Suprapubic skin (tissue), 4 donors: ENCODE data around the gene ZNF423. TPM values are rescaled to one million over a fixed set of nuclear protein-coding genes. Genes with fewer than 3 reads are reported as not detected.

Source experiments
- DNase-seq, 2 donors: peaks; one replicate each; pipeline ENCODE4 v3.0.0-alpha.2; 2019; ENCODE audit warnings: low spot score in 2 of 2
- H3K27ac ChIP-seq: fragments of 200-600 bp; sonication (generic); one replicate; pipeline ENCODE4 v1.5.1; 2019
- H3K27me3 ChIP-seq: fragments of 200-600 bp; sonication (generic); one replicate; pipeline ENCODE4 v1.5.1; 2019
- H3K36me3 ChIP-seq: fragments of 200-600 bp; sonication (generic); one replicate; pipeline ENCODE4 v1.5.1; 2019
- H3K4me1 ChIP-seq: fragments of 200-600 bp; sonication (generic); one replicate; pipeline ENCODE4 v1.5.1; 2019
- H3K4me3 ChIP-seq: fragments of 200-600 bp; sonication (generic); one replicate; pipeline ENCODE4 v1.5.1; 2019; ENCODE audit warnings: mild to moderate bottlenecking
- H3K9me3 ChIP-seq: fragments of 200-600 bp; sonication (generic); one replicate; pipeline ENCODE4 v1.5.1; 2019
- CTCF ChIP-seq, 2 donors: fragments of 200-600 bp in 1 of 2; fragments of 450-650 bp in 1 of 2; sonication (generic) in 1 of 2; IDR thresholded peaks; one replicate each; pipeline ENCODE4 v1.5.1; 2016 to 2019; ENCODE audit warnings: antibody characterized with exemption in 2 of 2, mild to moderate bottlenecking in 1 of 2, moderate library complexity in 1 of 2
- EP300 ChIP-seq: sonication (generic); formaldehyde crosslinking; IDR thresholded peaks from one replicate; pipeline ENCODE4 v1.6.1; 2017; ENCODE audit warnings: antibody characterized with exemption
- POLR2A ChIP-seq, 2 donors: fragments of 450-650 bp; IDR thresholded peaks; one replicate each; pipeline ENCODE4 v1.6.1; 2017; ENCODE audit warnings: antibody characterized with exemption in 2 of 2, mild to moderate bottlenecking in 2 of 2, moderate library complexity in 2 of 2
- POLR2AphosphoS5 ChIP-seq, 3 donors: sonication (generic); formaldehyde crosslinking; IDR thresholded peaks; one replicate each; pipeline ENCODE4 v1.6.1; 2017; ENCODE audit warnings: antibody characterized with exemption in 3 of 3
- WGBS: methylation state at CpG from one replicate; pipeline ENCODE4 v1.1.5; 2018; 5-methylcytosine and 5-hydroxymethylcytosine counted together
- total RNA-seq, 4 donors: library from RNA; depleted of rRNA; stranded (reverse); fragments of >200 nt; gene quantifications; one replicate each; pipeline ENCODE4 v1.1.0, GENCODE V29; 2016

ZNF423 gene
- total RNA-seq, 4 donors from 2014 or later, result 1.3 to 5.3 (median 1.9) TPM

- DNase-seq, result no peak
- Histone ChIP-seq H3K4me3 (no peak overlapping the region), H3K36me3 (peaks cover 10% of the 10 kb centered on the region), H3K4me1 (no peaks in the 10 kb centered on the region), H3K27ac (no peak overlapping the region), H3K9me3 (no peaks in the 10 kb centered on the region), H3K27me3 (no peaks in the 10 kb centered on the region)
- WGBS, result 49% methylated on average over 4 of the region's 5 CpGs
- TF ChIP-seq POLR2A (IDR thresholded peaks at IDR 0.05) (no peak), EP300 (no peak), CTCF (IDR thresholded peaks at IDR 0.05) (no peak), POLR2AphosphoS5 (IDR thresholded peaks at IDR 0.05) (no peak)
Observed at GRCh38 chr16:49631187-49632041, 224.5 kb downstream of the ZNF423 start.

GRCh38 chr16:49630783-49631182 lies 225.1 kb downstream of the ZNF423 start:
- no peak for TF ChIP-seq POLR2AphosphoS5 (IDR thresholded peaks at IDR 0.05)
- TF ChIP-seq CTCF (IDR thresholded peaks at IDR 0.05), result no peak
- no peak for TF ChIP-seq POLR2A (IDR thresholded peaks at IDR 0.05)
- TF ChIP-seq EP300, result no peak
- 94% methylated on average over 4 of the region's 4 CpGs for WGBS

GRCh38 chr16:49629851-49630250 lies 226.1 kb downstream of the ZNF423 start:
- Histone ChIP-seq H3K27ac (no peak overlapping the region), H3K27me3 (no peaks in the 10 kb centered on the region), H3K4me3 (no peak overlapping the region), H3K9me3 (no peaks in the 10 kb centered on the region), H3K4me1 (no peaks in the 10 kb centered on the region), H3K36me3 (no peaks in the 10 kb centered on the region)
- TF ChIP-seq EP300, result no peak
- TF ChIP-seq POLR2AphosphoS5 (IDR thresholded peaks at IDR 0.05), result no peak
- no peak for TF ChIP-seq POLR2A (IDR thresholded peaks at IDR 0.05)
- TF ChIP-seq CTCF (IDR thresholded peaks at IDR 0.05), result no peak
- WGBS, result 95% methylated on average over 7 of the region's 7 CpGs
- DNase-seq, result no peak

More at GRCh38 chr16:49630783-49631182, 225.1 kb downstream of the ZNF423 start:
- H3K36me3 ChIP-seq, result peaks cover 5% of the 10 kb centered on the region
- H3K4me1 ChIP-seq, result no peaks in the 10 kb centered on the region
- no peaks in the 10 kb centered on the region for H3K27me3 ChIP-seq
- DNase-seq, result no peak
- H3K4me3 ChIP-seq, result no peak overlapping the region
- no peak overlapping the region for H3K27ac ChIP-seq
- H3K9me3 ChIP-seq, result no peaks in the 10 kb centered on the region

- no peak overlapping the region for H3K4me3 ChIP-seq
- WGBS, result 93% methylated on average over 3 of the region's 3 CpGs
- DNase-seq, result no peak
Observed at GRCh38 chr16:49628148-49628547, 227.8 kb downstream of the ZNF423 start.

GRCh38 chr16:49625311-49626065 lies 230.4 kb downstream of the ZNF423 start:
- DNase-seq, result no peak
- Histone ChIP-seq H3K27me3 (no peaks in the 10 kb centered on the region), H3K27ac (no peak overlapping the region), H3K36me3 (no peaks in the 10 kb centered on the region), H3K4me1 (peaks cover 3% of the 10 kb centered on the region), H3K4me3 (no peak overlapping the region), H3K9me3 (no peaks in the 10 kb centered on the region)
- TF ChIP-seq POLR2A (IDR thresholded peaks at IDR 0.05) (no peak), EP300 (no peak), CTCF (IDR thresholded peaks at IDR 0.05) (no peak), POLR2AphosphoS5 (IDR thresholded peaks at IDR 0.05) (no peak)
- 73% methylated on average over 3 of the region's 3 CpGs for WGBS

More at GRCh38 chr16:49628148-49628547, 227.8 kb downstream of the ZNF423 start:
- no peaks in the 10 kb centered on the region for H3K4me1 ChIP-seq
- no peaks in the 10 kb centered on the region for H3K36me3 ChIP-seq
- H3K9me3 ChIP-seq, result no peaks in the 10 kb centered on the region
- no peak for TF ChIP-seq POLR2A (IDR thresholded peaks at IDR 0.05)
- H3K27me3 ChIP-seq, result no peaks in the 10 kb centered on the region
- H3K27ac ChIP-seq, result no peak overlapping the region
